GM12874 (cell line): Measurements from ENCODE around the gene GSG1L.

ENCODE experiments used
- CTCF ChIP-seq: IDR thresholded peaks from 2 replicates; pipeline ENCODE4 v1.5.1; 2011; ENCODE audit warnings: low read depth, mild to moderate bottlenecking, control low read depth, low read length, moderate library complexity; ENCODE audit not compliant: insufficient read depth

Gene GSG1L

GRCh38 chr16:27820646-27821345, 242.7 kb downstream of the GSG1L start:
- no peak for TF ChIP-seq CTCF

GRCh38 chr16:27819881-27820610, 243.5 kb downstream of the GSG1L start:
- no peak for TF ChIP-seq CTCF

DNA sequence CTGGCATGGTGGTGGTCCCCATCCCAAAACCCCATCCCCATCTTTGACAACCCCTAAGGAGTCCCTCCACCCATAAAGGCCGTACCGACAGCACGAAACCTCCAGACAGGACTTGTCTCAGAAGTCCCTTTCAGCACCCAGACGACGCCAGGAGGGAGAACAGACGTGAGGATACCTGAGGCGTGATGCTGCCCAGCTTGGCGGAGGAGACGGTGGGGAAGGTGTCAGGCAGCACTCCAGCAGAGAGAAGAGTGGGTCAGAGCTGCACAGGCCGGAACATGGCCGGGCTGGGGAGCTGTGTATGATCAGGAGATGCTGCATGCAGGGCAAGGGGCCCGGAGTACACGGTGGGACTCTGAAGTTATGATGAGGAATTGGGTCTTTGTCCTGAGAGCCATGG, 244.2 kb downstream of the GSG1L start:
- TF ChIP-seq CTCF, result no peak

DNA sequence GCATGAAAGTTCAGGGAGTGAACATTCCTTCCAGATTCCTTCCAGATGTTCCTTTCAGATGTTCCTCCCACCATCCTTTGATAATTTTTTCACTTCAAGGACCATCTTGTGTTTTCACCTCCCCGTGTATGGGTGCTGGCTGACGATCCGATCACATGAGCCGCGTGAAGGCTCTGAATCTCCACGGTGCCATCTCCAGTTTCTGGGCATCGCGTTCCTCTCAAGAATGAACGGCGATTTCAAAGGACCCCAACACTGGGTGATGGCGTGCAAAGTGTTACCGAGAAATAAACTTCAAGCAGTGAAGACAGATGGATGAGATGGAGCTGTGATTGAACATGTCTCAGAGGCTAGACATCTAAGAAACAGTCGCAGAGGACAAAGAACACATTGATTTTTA, 245.3 kb downstream of the GSG1L start:
- no peak for TF ChIP-seq CTCF

DNA sequence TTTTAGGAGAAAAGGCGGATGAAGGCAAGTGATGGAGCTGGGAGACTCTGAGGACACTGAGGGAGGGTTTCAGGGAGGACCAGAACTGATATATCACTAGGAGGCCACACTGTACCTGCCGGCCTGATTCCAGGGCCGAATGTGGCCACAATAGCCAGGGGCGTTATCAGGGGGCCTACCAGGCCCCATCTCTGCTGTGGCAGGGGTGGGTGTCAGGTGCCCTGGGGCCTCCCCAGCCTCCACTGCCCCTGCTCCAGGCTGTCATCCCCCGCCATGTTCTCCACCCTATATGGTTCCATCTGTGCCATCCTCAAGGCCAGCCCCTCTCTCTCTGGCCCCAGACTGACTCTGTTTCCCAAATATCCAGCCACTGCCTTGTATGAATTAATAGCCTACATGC, 246.5 kb downstream of the GSG1L start:
- no peak for TF ChIP-seq CTCF

DNA sequence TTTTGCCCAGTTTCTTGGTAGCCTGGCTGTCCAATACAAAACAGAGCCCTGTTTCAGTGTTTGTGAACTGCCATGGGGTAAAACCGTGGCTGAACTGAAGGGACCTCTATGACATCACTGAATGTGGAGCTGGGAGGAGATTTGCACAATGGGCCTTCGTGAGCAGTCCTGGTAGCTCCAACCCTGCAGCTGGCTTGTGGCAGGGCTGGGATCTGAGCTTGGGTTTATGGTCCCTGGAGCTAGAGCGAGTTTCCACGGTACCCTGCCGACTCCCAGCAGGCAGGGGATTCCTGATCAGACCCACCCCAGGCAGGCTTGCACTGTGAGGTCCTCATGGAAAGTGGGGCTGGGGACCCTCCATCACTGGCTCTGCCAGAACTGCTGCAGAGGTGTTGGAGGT, 247.0 kb downstream of the GSG1L start:
- no peak for TF ChIP-seq CTCF

DNA sequence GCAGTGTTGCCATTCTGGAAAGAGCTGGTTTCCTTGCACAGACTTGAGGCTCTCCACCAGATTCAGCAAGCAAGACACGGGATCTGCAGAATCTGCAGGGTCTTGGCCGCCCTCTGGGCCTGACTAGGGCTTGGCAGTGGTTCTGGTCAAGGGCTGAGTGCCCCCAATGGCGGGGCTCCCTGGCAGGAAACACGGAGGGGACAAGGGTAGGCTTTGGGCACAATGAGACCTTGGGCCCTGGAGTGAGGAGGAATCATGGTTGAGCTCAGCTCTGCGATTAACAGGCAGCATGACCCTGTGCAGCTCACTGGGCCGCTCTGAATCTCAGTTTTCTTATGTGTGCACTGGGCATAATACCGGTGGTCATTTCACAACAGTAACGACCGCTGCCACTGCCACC, 249.9 kb downstream of the GSG1L start:
- TF ChIP-seq CTCF, result no peak
